Mesenchymal stem cell (in vitro differentiated cells and primary cell): ENCODE results near the gene RAB20.

ENCODE experiments used
- DNase-seq: peaks from one replicate; pipeline ENCODE4 v3.0.0-alpha.2; 2013
- H2AFZ ChIP-seq: one replicate; pipeline ENCODE4 v1.6.1; 2013; ENCODE audit warnings: low read depth, mild to moderate bottlenecking, control low read depth, inconsistent platforms, low read length, moderate library complexity
- H2AK5ac ChIP-seq: 2 replicates; pipeline ENCODE4 v1.6.1; 2013; ENCODE audit warnings: low read length, moderate library complexity, mild to moderate bottlenecking, inconsistent platforms; ENCODE audit not compliant: severe bottlenecking
- H2BK120ac ChIP-seq: one replicate; pipeline ENCODE4 v1.6.1; 2013; ENCODE audit warnings: low read depth, mild to moderate bottlenecking, inconsistent platforms, low read length, moderate library complexity
- H2BK12ac ChIP-seq, 2 experiments: one replicate each; pipeline ENCODE4 v1.6.1; 2013; ENCODE audit warnings: inconsistent platforms in 2 of 2, low read length in 2 of 2, mild to moderate bottlenecking in 2 of 2, moderate library complexity in 2 of 2, control low read depth in 1 of 2
- H2BK15ac ChIP-seq: one replicate; pipeline ENCODE4 v1.6.1; 2013; ENCODE audit warnings: mild to moderate bottlenecking, low read depth, inconsistent platforms; ENCODE audit not compliant: poor library complexity, severe bottlenecking
- H2BK5ac ChIP-seq: 2 replicates; pipeline ENCODE4 v1.6.1; 2013; ENCODE audit warnings: low read depth, mild to moderate bottlenecking, low read length, control low read depth, inconsistent platforms; ENCODE audit not compliant: poor library complexity, severe bottlenecking
- H3K14ac ChIP-seq, 2 experiments: one replicate each; pipeline ENCODE4 v1.6.1; 2013; ENCODE audit warnings: inconsistent platforms in 2 of 2, low read length in 2 of 2, control low read depth in 1 of 2, mild to moderate bottlenecking in 1 of 2, moderate library complexity in 1 of 2
- H3K18ac ChIP-seq, 2 experiments: one replicate each; pipeline ENCODE4 v1.6.1; 2013; ENCODE audit warnings: inconsistent platforms in 2 of 2, low read length in 2 of 2, control low read depth in 1 of 2, low read depth in 1 of 2, mild to moderate bottlenecking in 1 of 2
- H3K23ac ChIP-seq, 2 experiments: one replicate each; pipeline ENCODE4 v1.6.1; 2013; ENCODE audit warnings: inconsistent platforms in 2 of 2, low read length in 2 of 2, mild to moderate bottlenecking in 2 of 2, moderate library complexity in 2 of 2, control low read depth in 1 of 2
- H3K27ac ChIP-seq: 2 replicates; pipeline ENCODE4 v1.5.1; 2013; ENCODE audit warnings: mild to moderate bottlenecking, moderate library complexity, low read length, control low read depth, inconsistent platforms; ENCODE audit not compliant: poor library complexity, severe bottlenecking
- H3K27me3 ChIP-seq, 2 experiments: 2 replicates each; pipeline versions ENCODE4 v1.6.1 to v1.7.0; 2013; ENCODE audit warnings: low read length in 2 of 2, mild to moderate bottlenecking in 2 of 2, moderate library complexity in 2 of 2, control low read depth in 1 of 2, inconsistent platforms in 1 of 2; ENCODE audit not compliant: control insufficient read depth in 1 of 2, insufficient read depth in 1 of 2
- H3K36me3 ChIP-seq, 2 experiments: 2 replicates each; pipeline versions ENCODE4 v1.6.1 to v1.7.0; 2013; ENCODE audit warnings: low read length in 2 of 2, control low read depth in 1 of 2, inconsistent platforms in 1 of 2, low read depth in 1 of 2, mild to moderate bottlenecking in 1 of 2; ENCODE audit not compliant: insufficient read depth in 2 of 2, control insufficient read depth in 1 of 2
- H3K4ac ChIP-seq, 2 experiments: one replicate each; pipeline ENCODE4 v1.6.1; 2013; ENCODE audit warnings: inconsistent platforms in 2 of 2, low read length in 2 of 2, mild to moderate bottlenecking in 2 of 2, moderate library complexity in 2 of 2, control low read depth in 1 of 2, low read depth in 1 of 2
- H3K4me1 ChIP-seq: 2 replicates; pipeline ENCODE4 v1.6.1; 2013; ENCODE audit warnings: low read depth, low read length, control low read depth; ENCODE audit not compliant: control insufficient read depth, insufficient read depth
- H3K4me2 ChIP-seq: 2 replicates; pipeline ENCODE4 v1.6.1; 2013; ENCODE audit warnings: low read length, mild to moderate bottlenecking, inconsistent platforms; ENCODE audit not compliant: poor library complexity, severe bottlenecking
- H3K4me3 ChIP-seq, 2 experiments: 2 replicates each; pipeline versions ENCODE4 v1.5.1 to v1.7.0; 2013; ENCODE audit warnings: low read length in 2 of 2, mild to moderate bottlenecking in 2 of 2, control low read depth in 1 of 2, low read depth in 1 of 2; ENCODE audit not compliant: insufficient read depth in 1 of 2
- H3K79me1 ChIP-seq: replicated peaks from 2 replicates; pipeline ENCODE4 v1.6.1; 2013; ENCODE audit warnings: mild to moderate bottlenecking, control low read depth, low read length, inconsistent platforms; ENCODE audit not compliant: poor library complexity, severe bottlenecking
- H3K9ac ChIP-seq: 2 replicates; pipeline ENCODE4 v1.7.0; 2013; ENCODE audit warnings: mild to moderate bottlenecking, low read length, moderate library complexity
- H3K9me3 ChIP-seq: 2 replicates; pipeline ENCODE4 v1.7.0; 2013; ENCODE audit warnings: mild to moderate bottlenecking, low read length; ENCODE audit not compliant: control insufficient read depth
- H4K8ac ChIP-seq: one replicate; pipeline ENCODE4 v1.6.1; 2013; ENCODE audit warnings: inconsistent platforms, mild to moderate bottlenecking, low read length, moderate library complexity
- H4K91ac ChIP-seq: one replicate; pipeline ENCODE4 v1.6.1; 2013; ENCODE audit warnings: mild to moderate bottlenecking, low read length, inconsistent platforms
- whole genome bisulfite sequencing: methylation state at CpG from one replicate; pipeline ENCODE4 v1.1.7; 2013; ENCODE audit warnings: mixed read lengths; 5-methylcytosine and 5-hydroxymethylcytosine counted together

Gene RAB20

DNA sequence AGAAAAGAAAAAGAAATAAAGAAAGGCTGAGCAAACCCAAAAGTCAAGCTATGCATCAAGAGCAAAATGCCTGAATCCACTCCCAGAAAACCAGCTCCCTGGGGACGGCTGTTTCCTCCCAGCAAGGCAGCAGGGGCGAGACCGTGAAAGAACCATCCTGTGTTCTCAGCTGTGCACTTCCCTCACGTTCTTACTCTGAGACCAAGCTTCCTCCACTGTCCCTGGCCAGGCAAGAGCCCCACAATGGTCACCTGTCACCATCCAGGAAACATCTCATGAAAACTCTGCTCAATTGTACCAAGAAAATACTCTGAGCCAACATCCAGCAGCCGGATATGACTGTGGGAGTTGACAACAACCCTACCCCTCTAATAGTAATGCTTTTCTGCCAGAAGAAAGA is 22.9 kb downstream of the RAB20 start:
- Histone ChIP-seq H3K9me3 (no peaks in the 10 kb centered on the region), H3K79me1 (peaks cover 3% of the 10 kb centered on the region), H2BK120ac (no peak overlapping the region), H3K18ac (no peak overlapping the region), H3K9ac (no peak overlapping the region), H4K91ac (no peak overlapping the region), H3K27ac (no peak overlapping the region), H2BK5ac (no peak overlapping the region), H2AK5ac (no peak overlapping the region), H3K4me3 (no peak overlapping the region), H3K36me3 (peaks cover 0 to 2% of the 10 kb centered on the region in 2 experiments), H2BK15ac (no peak overlapping the region), H2BK12ac (no peak overlapping the region), H3K4me1 (peaks cover 20% of the 10 kb centered on the region), H3K23ac (no peak overlapping the region), H3K27me3 (no peaks in the 10 kb centered on the region), H3K14ac (no peak overlapping the region), H2AFZ (no peak overlapping the region), H3K4ac (no peak overlapping the region), H4K8ac (no peak overlapping the region), H3K4me2 (no peak overlapping the region)
- WGBS = 58% methylated on average over 5 of the region's 5 CpGs
- DNase-seq = no peak

GRCh38 chr13:110536006-110536693 is 25.4 kb downstream of the RAB20 start:
- H3K27ac ChIP-seq = no peak overlapping the region
- DNase-seq = no peak
- H3K9me3 ChIP-seq = no peaks in the 10 kb centered on the region
- no peaks in the 10 kb centered on the region for H3K27me3 ChIP-seq
- WGBS = 94% methylated on average over 16 of the region's 18 CpGs
- H3K4me3 ChIP-seq = no peak overlapping the region
- H4K91ac ChIP-seq = no peak overlapping the region
- H3K18ac ChIP-seq = no peak overlapping the region
- no peak overlapping the region for H3K14ac ChIP-seq
- no peak overlapping the region for H3K9ac ChIP-seq
- H2AK5ac ChIP-seq = no peak overlapping the region
- no peak overlapping the region for H3K23ac ChIP-seq
- H3K4me2 ChIP-seq = no peak overlapping the region
- H4K8ac ChIP-seq = no peak overlapping the region
- H2BK5ac ChIP-seq = no peak overlapping the region
- no peak overlapping the region for H2BK120ac ChIP-seq
- H3K4ac ChIP-seq = no peak overlapping the region
- peaks cover 20% of the 10 kb centered on the region for H3K4me1 ChIP-seq
- no peak overlapping the region for H2BK12ac ChIP-seq
- H3K79me1 ChIP-seq = peaks cover 5% of the 10 kb centered on the region
- H3K36me3 ChIP-seq = peaks cover 0 to 2% of the 10 kb centered on the region in 2 experiments
- H2AFZ ChIP-seq = no peak overlapping the region
- H2BK15ac ChIP-seq = no peak overlapping the region

GRCh38 chr13:110535526-110535925 is 26.0 kb downstream of the RAB20 start:
- Histone ChIP-seq H3K23ac (no peak overlapping the region), H2BK5ac (no peak overlapping the region), H2BK120ac (no peak overlapping the region), H3K4me3 (no peak overlapping the region), H3K4me1 (peaks cover 15% of the 10 kb centered on the region), H4K8ac (no peak overlapping the region), H2AK5ac (no peak overlapping the region), H2BK12ac (no peak overlapping the region), H3K9me3 (no peaks in the 10 kb centered on the region), H3K4me2 (no peak overlapping the region), H3K27me3 (no peaks in the 10 kb centered on the region), H3K4ac (no peak overlapping the region), H3K36me3 (peaks cover 0 to 2% of the 10 kb centered on the region in 2 experiments), H4K91ac (no peak overlapping the region), H3K9ac (no peak overlapping the region), H2BK15ac (no peak overlapping the region), H2AFZ (no peak overlapping the region), H3K18ac (no peak overlapping the region), H3K14ac (no peak overlapping the region), H3K27ac (no peak overlapping the region), H3K79me1 (peaks cover 6% of the 10 kb centered on the region)
- no peak for DNase-seq
- 92% methylated on average over 11 of the region's 11 CpGs for WGBS

DNA sequence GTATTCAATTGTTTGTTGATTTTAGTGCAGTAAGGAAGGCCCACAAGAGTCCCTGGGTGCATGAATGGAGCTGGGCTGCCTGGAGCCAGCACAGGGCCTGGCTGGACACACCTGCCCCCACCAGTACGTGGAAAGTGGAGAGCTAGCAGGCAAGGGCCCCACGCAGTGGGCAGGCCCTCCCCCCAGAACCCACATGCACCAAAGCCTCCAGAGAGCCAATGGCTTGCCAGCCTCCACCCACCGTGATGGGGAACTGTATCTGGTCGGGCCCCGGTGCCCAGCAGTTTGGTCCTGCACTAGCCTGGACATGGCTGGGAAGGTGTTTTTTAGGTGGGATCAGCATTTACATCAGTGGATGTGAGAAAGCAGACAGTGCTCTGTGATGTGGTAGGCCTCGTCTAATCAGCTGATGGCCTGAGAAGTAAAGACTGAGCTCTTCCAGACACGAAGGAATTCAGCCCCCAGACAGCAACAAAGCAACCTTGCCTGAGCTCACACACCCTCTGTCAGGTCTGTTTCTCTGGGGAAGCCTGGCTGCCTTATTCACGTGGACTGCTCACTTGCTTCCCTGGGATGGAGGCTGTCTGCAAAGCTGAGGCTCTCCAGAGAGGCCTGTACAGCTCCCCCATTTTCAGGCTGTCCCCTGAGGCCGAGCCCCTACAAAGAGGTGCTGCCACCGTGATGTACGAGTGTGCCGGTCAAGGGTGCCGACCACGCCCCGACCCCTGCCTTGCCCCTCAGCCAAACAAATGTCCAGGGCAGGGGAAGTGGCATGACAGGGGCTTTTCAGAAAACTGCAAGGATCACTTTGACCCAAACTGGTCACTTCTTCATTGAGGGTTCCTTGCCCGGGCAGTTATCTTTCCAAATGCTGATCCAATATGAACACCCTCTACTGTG is 27.5 kb downstream of the RAB20 start:
- H2AFZ ChIP-seq = no peak overlapping the region
- H3K9me3 ChIP-seq = no peaks in the 10 kb centered on the region
- H3K36me3 ChIP-seq = peaks cover 0 to 2% of the 10 kb centered on the region in 2 experiments
- H3K23ac ChIP-seq = no peak overlapping the region
- DNase-seq = no peak
- no peak overlapping the region for H2BK15ac ChIP-seq
- H2BK120ac ChIP-seq = no peak overlapping the region
- H3K27me3 ChIP-seq = no peaks in the 10 kb centered on the region
- H3K4me2 ChIP-seq = no peak overlapping the region
- H2BK12ac ChIP-seq = peak overlapping the region in 1 of 2 experiments; percentile 40
- H3K4ac ChIP-seq = no peak overlapping the region
- H4K91ac ChIP-seq = no peak overlapping the region
- H3K14ac ChIP-seq = peak overlapping the region in 1 of 2 experiments; percentile 56
- no peak overlapping the region for H3K27ac ChIP-seq
- H3K79me1 ChIP-seq = peaks cover 6% of the 10 kb centered on the region
- no peak overlapping the region for H2BK5ac ChIP-seq
- peaks cover 15% of the 10 kb centered on the region for H3K4me1 ChIP-seq
- 87% methylated on average over 16 of the region's 16 CpGs for WGBS
- H4K8ac ChIP-seq = peak overlapping the region; percentile 7
- H3K4me3 ChIP-seq = no peak overlapping the region
- peak overlapping the region; percentile 21 for H2AK5ac ChIP-seq
- H3K9ac ChIP-seq = no peak overlapping the region
- no peak overlapping the region for H3K18ac ChIP-seq
